Stimulated activated CD4-positive, alpha-beta T cell treated with anti-CD3 and anti-CD28 coated beads, Interleukin-4, amount 100 ng/mL, for 4 hours (primary cell): ENCODE measurements around the gene KCNJ14.

Experiments used
- DNase-seq, 2 experiments: peaks; one replicate each; pipeline ENCODE4 v3.0.0-alpha.2; 2020

KCNJ14 gene

GRCh38 chr19:48455171-48455907 is at the start of gene KCNJ14:
TSS of gene KCNJ14 (plus strand) at chr19:48455574. CDS start at chr19:48461725, 6,151 bp downstream.
- DNase-seq: no peak

GRCh38 chr19:48405850-48406249 is 49.5 kb upstream of the KCNJ14 start:
- DNase-seq: no peak

GRCh38 chr19:48413879-48414587 is 41.3 kb upstream of the KCNJ14 start:
- no peak for DNase-seq

- DNase-seq: peak; percentile 58 to 60
Observed at GRCh38 chr19:48415395-48415794, 40.0 kb upstream of the KCNJ14 start.

- no peak for DNase-seq
Observed at GRCh38 chr19:48415806-48416221, 39.6 kb upstream of the KCNJ14 start.

- DNase-seq: no peak
Observed at GRCh38 chr19:48417421-48417820, 38.0 kb upstream of the KCNJ14 start.

GRCh38 chr19:48418317-48419064 is 36.9 kb upstream of the KCNJ14 start:
- DNase-seq: no peak

GRCh38 chr19:48419158-48419920 is 36.0 kb upstream of the KCNJ14 start:
- peak; percentile 59 to 64 for DNase-seq

- no peak for DNase-seq
Observed at GRCh38 chr19:48421548-48421947, 33.8 kb upstream of the KCNJ14 start.

GRCh38 chr19:48424694-48425219 is 30.6 kb upstream of the KCNJ14 start:
- DNase-seq: no peak

- DNase-seq: no peak
Observed at GRCh38 chr19:48428670-48429069, 26.7 kb upstream of the KCNJ14 start.

- DNase-seq: no peak
Observed at GRCh38 chr19:48433337-48433736, 22.0 kb upstream of the KCNJ14 start.

GRCh38 chr19:48436586-48436985 is 18.8 kb upstream of the KCNJ14 start:
- no peak for DNase-seq

GRCh38 chr19:48441360-48442050 is 13.9 kb upstream of the KCNJ14 start:
- no peak for DNase-seq

- no peak for DNase-seq
Observed at GRCh38 chr19:48442116-48443035, 13.0 kb upstream of the KCNJ14 start.

- DNase-seq: no peak
Observed at GRCh38 chr19:48443256-48443655, 12.1 kb upstream of the KCNJ14 start.

- no peak for DNase-seq
Observed at GRCh38 chr19:48443731-48444128, 11.6 kb upstream of the KCNJ14 start.

GRCh38 chr19:48444129-48444935 is 11.0 kb upstream of the KCNJ14 start:
- DNase-seq: no peak

- no peak for DNase-seq
Observed at GRCh38 chr19:48444936-48445200, 10.5 kb upstream of the KCNJ14 start.

- no peak for DNase-seq
Observed at GRCh38 chr19:48445256-48445605, 10.1 kb upstream of the KCNJ14 start.
